AG08395 (cell line): ENCODE measurements around the gene EGFL7.

Experiments
- DNase-seq: peaks from one replicate; pipeline ENCODE4 v3.0.0; 2012; ENCODE audit warnings: mixed read lengths, low spot score

The EGFL7 gene

DNA sequence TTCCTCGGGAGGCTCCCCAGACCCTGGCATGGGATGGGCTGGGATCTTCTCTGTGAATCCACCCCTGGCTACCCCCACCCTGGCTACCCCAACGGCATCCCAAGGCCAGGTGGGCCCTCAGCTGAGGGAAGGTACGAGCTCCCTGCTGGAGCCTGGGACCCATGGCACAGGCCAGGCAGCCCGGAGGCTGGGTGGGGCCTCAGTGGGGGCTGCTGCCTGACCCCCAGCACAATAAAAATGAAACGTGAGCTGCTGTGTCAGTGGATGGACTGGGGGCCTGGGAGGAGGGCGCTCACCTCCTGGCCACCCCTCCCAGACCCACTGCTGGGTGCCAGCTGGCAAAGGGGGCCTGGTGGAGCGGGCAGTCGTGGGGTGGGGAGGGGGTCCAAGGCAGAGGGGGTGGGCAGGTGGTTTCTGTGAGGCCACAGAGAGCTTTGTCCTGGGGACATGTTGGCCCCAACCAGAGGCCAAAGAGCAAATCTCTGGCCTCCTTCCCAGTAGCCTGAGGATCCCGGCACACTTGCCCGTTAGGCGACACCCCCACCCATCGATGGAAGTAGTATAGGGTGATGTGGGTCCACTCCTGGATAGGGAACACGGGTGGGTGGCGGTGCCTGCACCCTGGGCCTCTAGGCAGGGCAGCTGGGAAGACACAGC, 9.8 kb downstream of the EGFL7 start:
- no peak for DNase-seq

DNA sequence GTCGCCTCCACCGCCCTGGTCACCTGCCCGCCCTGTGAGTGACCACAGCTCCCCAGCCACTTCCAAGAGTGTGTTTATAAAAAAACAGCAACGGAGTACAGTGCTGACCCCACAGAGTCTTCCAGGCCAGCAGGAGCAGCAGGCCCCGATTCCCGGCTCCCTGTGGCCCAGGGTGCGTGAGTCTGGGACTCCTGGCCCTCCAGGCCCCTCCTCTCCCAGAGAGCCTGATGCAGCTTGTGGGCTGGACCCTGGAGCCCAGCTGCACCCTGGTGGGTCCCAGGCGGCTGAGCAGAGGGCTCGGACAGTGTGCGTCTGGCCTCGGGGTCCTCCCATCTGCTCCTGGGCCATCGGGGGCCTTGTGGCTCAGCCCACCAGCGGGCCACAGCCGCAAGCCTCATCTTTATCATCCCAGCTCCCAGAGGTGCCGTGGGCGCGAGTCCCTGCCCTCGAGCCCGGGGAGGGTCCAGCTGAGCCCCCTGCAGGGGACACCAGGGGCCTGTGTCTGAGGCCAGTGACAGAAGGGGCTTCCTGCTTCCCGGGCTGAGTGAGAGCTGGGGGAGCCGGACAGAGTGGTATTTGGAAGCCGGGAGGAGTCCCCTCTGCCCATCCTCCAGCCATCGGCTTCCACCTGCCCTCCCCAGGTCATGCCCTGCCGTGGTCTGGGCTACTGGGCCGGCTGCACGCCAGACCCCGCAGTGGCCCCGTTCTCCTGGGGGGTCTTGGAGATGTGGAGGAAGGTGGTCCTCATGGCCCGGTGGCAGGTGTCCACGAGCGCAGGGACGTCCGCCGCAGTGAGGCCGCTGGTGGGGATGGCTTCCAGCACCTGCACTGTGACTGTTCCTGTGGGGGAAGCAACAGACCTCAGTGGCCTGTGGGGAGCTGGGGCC, 10.6 kb downstream of the EGFL7 start:
- DNase-seq = no peak

DNA sequence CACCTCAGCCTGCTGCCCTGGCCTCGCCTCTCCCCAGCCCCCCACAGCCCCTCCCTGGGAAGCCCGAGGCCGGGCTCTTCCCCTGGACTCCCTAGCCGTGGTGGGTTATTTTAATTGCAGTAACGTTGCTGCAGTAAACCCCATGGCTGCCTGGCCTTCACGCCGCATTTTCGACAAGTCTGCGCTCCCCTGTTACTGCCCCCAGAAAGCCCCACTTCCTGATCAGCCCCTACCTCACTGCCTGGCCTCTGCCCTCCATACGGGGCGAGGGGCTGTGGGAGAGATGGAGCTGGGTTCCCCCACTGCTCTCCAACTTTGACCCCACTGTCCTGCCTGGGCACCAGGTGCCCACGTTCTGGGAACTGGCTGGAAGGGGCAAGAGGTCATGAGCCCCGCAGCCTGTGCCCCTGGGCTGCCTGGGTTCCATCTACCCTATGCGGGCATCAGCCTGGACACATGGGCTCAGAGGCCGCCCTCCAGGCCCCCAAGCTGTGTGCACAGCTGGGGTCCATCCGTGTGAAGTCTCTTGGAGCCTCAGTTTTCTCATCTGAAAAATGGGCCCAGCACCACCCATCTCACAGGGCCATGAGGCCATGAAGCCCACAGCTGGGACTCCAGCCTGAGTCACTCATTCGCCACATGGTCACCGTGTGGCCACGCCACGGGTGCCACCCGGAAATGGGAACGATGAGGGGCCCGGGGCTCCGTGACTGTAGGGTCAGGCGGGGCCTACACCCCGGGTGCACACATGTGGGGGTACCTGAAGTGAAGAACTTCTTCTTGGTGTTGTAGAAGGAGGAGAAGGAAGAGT, 11.5 kb downstream of the EGFL7 start:
- no peak for DNase-seq

DNA sequence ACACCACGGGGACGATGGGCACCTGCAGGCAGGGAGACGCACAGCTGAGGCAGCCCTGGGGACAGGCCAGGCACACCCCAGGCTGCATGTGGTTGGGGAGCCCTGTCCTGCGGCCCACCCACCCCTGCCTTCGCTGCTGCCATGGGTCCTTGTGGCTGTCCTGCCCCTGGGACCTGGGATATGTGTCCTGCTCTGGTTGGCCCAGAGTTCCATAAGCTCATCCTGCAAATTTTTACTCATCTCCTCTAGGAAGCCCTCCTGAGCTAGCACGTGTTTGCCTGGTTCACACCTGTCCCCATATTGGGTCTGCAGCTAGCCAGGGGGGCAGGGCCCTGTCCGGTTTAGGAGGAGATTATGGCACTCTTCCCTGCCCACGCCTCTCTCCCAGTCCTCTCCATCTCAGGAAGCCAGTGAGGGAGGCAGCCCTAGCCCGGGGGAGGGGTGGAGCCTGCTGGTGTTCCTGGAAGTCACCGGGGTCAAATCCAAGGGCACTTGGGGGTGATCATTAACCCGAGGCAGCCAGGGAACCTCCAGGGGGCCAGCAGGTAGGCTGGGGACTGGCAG, 12.2 kb downstream of the EGFL7 start:
- DNase-seq = no peak

DNA sequence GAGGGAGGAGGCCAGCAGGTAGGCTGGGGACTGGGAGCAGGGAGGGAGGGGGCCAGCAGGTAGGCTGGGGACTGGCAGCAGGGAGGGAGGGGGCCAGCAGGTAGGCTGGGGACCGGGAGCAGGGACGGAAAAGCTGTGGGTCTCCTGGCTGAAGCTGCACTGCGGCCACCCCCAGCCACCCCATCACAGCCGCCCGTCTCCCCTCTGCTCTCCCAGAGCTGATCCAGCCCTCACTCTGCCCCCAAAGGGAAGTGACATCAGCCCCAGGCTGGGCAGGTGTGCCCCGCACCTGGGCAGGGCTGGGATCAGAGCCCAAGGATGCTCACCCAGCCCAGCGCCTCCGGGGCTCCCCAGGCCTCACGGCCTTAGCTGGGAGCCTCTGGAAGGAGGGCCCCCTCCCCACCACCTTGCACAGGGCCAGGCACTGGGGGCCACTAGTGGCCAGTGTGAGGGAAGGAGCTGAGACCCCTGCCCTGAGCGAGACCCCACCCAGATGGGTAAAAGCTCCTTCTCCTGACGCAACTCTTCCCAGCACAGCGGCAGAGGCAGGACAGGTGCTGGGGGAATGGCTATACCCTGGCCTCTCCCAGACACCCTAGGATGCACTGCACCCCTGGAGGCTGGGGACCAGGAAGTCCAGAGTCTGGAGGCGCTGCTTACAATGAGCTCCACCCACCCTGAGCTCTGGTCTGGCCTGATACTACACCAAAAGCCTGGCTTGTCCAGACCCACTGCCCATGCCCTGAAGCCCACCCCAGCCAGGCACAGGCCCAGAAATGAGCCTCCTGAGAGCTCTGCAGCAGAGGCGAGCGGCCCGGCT, 13.0 kb downstream of the EGFL7 start:
- DNase-seq = no peak

DNA sequence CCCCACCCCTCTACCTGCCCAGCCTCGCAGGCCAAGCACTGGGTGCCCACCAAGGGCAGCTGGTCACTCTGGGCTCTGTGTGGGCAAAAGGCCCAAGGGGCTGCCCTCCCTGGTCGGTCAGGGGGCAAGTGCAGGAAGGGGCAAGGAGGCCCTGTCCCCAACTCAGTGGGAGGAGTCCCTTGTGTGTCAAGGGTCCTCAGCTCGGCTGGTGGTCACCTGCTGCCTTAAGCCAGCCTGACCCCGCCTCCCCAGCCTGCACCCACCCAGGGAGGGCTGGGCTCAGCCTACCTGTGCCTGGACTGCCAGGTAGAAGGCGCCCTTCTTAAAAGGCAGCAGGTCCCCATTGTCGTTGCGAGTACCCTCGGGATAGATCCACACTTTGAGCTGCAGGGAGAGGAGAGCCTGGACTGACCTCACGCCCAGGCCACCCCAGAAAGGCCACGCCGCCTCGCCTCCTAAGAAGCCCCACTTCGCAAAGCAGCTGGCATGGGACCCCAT, 13.6 kb downstream of the EGFL7 start:
- DNase-seq = no peak

DNA sequence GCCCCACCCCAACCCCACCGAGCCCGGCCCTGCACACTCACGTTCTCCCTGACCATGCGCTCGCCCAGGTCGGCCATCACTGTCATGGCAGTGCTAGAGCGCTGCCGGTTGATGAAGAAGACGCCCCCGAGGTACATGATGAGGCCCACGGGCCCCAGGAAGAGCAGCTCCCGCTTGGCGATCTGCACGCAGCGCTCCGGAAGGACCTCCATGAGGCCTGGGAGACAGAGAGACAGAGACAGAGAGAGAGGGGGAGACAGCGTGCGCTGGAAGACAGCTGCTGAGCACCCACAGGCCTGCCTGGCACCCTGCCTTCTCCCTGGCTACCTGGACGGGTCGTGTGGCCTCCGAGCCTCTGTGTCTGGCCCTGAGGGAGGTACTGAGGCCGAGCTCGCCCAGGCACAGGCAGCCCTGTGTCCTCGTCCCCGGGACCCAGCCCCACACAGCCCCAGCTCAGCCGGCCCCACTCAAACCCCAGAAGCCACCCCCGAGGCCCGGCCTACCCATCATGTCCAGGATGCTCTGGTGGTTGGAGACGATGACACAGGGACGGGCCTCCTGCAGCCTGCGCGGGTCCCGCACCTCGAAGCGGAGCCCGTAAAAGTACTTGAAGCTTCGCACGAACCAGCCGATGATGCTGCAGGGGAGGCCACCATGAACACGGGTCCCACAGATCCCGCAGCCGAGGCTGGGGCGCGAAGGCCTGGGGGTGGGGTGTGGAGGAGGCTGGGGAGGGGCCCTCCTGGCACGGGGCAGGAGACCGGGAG, 14.4 kb downstream of the EGFL7 start:
- DNase-seq = no peak

DNA sequence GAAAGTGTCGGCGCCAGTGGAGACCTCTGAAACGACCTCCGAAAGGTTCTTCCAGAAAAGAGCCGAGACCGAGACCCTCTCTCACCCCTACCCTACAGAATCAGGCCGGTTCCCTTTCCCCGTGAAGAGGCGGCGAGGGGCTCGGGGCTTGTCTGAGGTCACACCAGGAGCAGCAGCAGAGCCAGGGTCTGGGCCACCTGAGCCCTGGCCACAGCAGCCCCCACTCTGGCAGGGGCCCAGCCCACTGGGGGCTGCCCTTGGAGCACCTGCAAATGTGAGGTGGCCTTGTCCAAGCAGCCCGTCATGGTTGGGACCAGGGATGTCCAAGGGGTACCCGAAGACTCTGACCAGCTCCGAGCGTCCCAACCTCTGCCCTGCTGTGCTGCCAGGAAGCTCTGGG, 15.3 kb downstream of the EGFL7 start:
- DNase-seq = no peak

DNA sequence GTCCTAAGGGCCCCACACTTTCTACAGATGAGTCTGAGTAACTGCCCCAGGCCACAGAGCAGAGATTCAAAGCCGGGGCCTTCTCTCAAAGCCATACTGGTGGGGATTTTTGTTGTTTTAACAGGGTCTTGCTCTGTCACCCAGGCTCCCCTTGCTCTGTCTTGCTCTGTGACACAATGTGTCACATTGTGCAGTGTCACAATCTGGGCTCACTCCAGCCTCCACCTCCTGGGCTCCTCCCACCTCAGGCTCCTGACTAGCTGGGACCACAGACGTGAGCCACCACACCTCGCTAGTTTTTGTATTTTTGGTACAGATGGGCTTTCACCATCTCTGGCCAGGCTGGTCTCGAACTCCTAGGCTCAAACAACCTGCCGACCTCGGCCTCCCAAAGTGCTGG, 15.9 kb downstream of the EGFL7 start:
- DNase-seq = no peak

DNA sequence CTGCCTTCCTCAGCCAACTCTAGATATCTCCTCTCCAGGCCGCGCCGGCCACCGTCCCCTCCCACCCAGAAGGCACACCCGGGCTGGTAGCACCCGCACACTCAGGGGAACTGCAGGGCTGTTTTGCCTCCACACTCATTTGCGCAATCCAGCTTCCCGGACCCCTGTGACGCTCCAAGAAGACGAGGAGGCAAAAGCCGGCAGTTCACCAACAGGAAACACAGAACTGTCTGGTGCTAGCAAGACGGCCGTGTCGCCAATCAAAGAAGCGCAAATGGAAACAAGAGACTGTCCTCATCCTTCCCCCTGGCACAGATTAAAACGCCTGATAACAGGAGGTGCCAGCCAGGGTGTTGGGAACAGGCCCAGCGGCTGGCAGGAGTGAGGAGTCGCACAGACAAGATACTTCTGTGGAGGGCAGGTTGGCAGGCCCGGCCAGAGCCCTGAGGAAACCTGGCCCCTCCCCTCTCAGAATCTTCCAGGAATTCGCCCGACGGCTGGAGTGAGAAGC, 16.8 kb downstream of the EGFL7 start:
- no peak for DNase-seq

DNA sequence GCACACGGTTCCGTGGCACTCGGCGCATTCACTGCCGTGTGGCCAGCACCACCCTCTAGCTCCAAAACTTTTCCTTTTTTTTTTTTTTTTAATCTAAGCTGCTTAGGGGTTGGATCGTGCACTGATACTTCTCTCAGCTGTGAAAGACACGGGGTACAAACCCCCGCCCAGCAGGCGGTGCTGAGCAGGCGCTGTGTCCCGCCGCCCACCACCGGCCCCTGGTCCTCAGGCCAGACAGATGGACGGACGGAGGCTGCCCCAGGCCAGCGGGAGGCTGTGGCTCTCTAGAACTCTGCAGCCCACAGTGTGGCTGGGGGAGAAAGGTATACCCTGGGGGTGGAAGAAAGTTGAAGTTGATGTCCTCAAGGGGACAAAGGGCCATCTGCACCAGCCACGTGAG, 18.3 kb downstream of the EGFL7 start:
- no peak for DNase-seq

DNA sequence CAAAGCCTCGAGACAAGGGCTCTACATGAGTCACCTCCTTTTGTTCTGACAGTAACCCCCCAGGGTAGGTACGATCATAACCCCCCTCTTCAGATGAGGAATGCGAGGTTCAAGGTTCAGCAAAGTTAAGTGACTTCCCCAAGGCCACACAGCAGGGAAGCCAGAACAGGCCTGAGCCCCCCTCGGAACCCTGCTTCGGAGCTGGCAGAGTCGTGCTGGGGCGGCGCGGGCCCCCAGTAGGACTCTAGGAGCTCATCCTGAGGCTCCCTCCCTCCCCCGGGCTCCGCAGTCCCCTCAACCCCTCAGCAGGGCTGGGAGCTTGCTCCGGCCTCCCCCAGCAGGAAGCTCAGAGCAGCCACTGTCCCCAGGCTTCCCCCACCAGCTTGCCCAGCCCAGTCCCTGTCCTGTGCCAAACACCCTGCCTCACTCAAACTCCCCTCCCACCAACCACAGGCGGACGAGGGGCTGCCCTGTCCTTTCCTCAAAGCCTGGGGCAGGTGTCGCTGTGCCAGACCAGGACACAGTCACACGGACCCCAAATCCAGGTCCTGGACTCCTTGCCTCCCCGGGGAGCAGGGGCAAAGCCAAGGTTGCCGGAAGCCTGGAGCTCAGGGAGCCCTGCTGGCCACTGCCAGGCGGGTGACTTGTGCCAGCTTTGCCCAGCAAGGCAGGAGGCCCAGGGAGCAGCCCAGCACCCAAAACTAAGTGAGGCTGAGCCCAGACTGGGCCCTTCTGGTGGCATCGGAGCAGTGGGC, 19.4 kb downstream of the EGFL7 start:
- DNase-seq = no peak

DNA sequence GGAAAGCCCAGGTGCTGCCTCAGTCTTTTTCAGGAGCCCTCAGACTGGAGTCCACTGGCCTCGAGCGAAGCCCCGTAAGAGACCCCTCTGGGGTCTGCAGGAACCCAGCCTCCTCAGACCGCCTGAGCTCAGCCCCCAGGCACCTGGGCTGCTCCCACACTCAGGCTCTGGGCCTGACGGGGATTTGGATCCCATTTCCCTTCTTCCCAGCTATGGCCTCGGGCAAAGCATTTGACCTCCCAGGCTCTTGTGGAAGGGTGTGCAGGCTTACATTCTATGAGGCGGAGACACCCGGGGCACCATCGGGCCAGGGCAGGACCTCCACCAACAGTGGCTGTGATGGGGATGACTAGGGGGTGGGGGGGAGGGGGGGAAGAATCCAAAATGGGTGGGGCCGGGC, 20.0 kb downstream of the EGFL7 start:
- no peak for DNase-seq

DNA sequence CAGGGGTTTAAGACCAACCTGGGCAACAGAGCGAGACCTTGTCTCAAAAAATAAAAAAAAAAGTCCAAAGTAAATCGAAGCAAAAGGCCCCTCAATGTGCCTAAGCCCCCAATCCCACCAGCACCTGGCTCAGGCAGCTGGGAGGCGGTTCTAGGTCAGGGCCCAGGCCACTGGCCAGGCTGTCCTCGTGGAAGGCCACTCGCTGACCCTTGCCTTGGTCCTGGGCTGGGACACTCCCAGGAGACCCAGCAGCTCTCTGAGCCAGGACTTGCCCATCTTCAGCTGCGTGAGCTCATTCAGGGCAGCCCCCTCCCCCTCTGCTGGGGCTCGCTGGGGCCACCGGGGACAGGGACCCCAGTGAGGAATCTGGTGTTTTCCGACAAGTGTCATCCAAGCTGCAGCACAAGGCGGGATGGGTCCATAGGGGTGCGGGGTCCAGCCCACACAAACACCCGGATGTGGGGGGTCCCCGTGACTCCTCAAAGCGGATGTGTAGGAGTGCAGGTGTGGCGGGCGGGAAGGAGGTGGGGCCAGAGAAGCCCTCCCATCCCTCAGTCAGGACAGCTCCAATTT, 20.5 kb downstream of the EGFL7 start:
- no peak for DNase-seq

DNA sequence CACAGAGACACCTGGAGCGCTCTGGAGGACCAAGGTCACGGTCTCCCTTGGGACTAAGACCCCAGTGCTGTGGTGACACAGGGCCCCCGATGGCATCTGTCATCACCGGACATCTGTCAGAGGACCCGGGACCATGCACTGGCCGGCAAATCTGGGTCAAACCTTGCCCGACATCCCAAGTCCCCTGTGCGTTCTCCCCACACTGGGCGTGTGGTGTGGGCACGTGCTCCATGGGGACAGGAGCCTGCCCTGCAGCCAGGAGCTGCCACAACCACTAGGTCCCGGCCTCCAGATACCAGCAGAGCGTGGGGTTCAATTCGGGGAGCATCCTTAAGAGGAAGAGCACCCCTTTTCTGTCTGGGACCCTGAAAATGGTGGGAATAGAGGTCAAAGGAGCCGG, 21.0 kb downstream of the EGFL7 start:
- DNase-seq = no peak

DNA sequence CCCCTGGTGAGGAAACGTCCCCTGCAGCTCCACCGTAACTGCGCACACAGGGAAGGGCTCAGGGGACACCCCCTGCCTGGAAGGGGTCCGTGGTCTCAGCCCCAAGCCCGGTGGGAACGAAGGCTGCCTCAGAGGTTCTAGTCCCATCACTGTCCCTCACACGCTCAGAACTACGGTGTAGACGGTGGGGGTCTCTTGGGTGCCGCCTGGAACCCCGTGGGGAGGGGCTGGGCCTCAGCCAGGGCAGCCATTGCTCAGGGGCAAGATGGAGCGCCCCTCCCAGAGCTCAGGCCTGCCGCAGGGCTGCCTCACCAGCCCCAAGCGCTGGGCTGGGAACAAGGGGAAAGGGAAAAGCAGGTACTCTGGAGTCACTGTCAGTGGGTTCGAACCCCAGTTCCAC, 21.6 kb downstream of the EGFL7 start:
- no peak for DNase-seq

DNA sequence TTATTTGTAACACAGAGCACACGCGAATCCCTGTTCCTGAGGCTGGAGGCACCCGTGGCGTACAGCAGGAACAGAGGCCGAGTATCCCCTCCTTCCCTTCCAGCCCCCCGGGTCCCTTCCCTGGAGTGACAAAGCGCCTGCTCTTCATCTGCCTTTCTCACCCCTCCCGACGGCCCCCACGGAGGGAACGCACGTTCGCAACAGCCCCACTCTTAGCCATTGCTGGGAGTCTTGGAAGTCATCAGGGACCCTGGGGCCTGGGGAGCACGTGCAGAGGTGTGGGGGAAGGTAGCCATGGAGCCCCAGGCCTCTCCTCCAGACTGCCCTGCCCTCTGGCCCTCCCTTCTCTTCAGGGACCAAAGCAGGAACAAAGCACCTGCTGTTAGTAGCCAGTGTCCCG, 22.1 kb downstream of the EGFL7 start:
- no peak for DNase-seq

DNA sequence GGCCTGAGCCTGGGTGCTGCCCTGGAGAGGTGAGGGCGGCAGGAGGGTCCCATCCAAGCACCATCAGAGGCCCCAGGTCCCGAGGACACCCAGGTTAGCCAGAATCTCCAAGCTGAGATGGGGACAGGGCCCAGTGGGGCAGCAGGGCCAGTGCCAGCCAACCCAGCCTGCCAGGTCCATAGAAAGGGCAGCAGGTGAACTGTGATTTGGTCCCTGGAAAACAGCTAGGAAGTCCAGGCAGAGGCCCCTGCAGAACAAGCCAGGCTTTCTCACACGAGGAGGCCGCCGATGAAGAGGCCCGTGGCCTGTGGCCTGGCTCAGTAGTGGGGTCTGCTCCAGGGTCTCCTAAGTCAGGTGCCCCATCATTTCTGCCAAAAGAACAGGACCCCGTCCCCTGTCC, 22.5 kb downstream of the EGFL7 start:
- no peak for DNase-seq

DNA sequence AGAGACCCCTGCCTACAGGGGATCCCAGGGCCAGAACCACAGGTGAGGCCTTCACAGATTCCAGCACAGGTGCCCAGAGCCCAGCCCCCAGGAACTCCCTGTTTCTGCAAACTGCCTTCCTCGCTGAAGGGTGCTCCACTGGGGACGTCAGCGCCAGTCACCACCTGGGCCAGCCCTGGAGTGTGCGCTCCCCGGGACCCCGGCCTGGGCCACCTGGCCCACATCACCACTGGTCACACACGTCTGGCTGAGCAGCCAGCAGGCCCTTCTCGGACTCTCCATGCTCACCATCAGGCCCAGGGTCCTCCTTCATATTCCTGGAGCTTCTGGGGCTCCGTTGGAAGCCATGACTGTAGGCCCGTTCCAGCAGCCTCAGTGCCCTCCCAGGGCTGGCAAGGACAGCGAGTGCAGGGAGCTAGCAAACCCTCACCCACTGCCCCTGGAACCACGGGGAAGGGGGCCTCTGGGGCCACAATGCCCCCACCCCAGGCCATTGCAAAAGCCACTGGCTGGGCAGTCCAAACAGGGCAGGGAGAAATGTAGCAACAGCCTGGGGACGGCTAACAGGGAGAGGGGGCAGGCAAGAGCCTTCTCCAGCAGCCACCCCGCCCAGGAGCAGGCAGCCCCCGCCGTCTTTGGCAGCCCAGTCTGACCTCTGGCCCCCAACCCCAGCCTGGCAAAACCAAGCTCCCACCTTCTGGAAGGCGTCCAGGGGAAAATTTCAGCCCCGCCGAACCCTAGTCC, 23.2 kb downstream of the EGFL7 start:
- DNase-seq = peak; percentile 54
